GM23338 (cell line): Measurements from ENCODE around the gene IDH3B. TPM values are rescaled to one million over a fixed set of nuclear protein-coding genes. Genes with fewer than 3 reads are reported as not detected.

Source experiments
- ATAC-seq: fragments of 200-7000 bp; cut with Tn5 transposase; 3 replicates; pipeline ENCODE4 v1.9.1; 2020
- DNase-seq: peaks from one replicate; pipeline ENCODE4 v3.0.0-alpha.2; 2015; ENCODE audit warnings: low spot score
- H2AFZ ChIP-seq: fragments of 200-600 bp; sonication (generic); 2 replicates; pipeline ENCODE4 v1.8.0; 2016; ENCODE audit warnings: antibody characterized with exemption, mild to moderate bottlenecking, moderate library complexity
- H3F3A ChIP-seq: fragments of 200-600 bp; sonication (generic); replicated peaks from 2 replicates; pipeline ENCODE4 v1.8.0; 2017; ENCODE audit warnings: antibody characterized with exemption, mixed run types, low read depth
- H3K27ac ChIP-seq: fragments of 200-600 bp; sonication (generic); 2 replicates; pipeline ENCODE4 v1.6.1; 2016; ENCODE audit warnings: low read depth
- H3K27me3 ChIP-seq: fragments of 200-600 bp; sonication (generic); 2 replicates; pipeline ENCODE4 v1.8.0; 2016; ENCODE audit warnings: mild to moderate bottlenecking, mixed run types, moderate library complexity; ENCODE audit not compliant: insufficient read depth
- H3K36me3 ChIP-seq: fragments of 200-600 bp; sonication (generic); 2 replicates; pipeline ENCODE4 v1.8.0; 2016; ENCODE audit warnings: mild to moderate bottlenecking; ENCODE audit not compliant: insufficient read depth
- H3K4me1 ChIP-seq: fragments of 200-600 bp; sonication (generic); 2 replicates; pipeline ENCODE4 v1.8.0; 2016; ENCODE audit warnings: mild to moderate bottlenecking, moderate library complexity; ENCODE audit not compliant: insufficient read depth
- H3K4me2 ChIP-seq: fragments of 200-600 bp; sonication (generic); 2 replicates; pipeline ENCODE4 v1.7.1; 2017; ENCODE audit warnings: mixed run types
- H3K4me3 ChIP-seq: fragments of 200-600 bp; sonication (generic); 2 replicates; pipeline ENCODE4 v1.6.1; 2016; ENCODE audit warnings: mixed run types
- H3K79me2 ChIP-seq: fragments of 200-600 bp; sonication (generic); replicated peaks from 2 replicates; pipeline ENCODE4 v1.8.0; 2017; ENCODE audit warnings: mild to moderate bottlenecking; ENCODE audit not compliant: insufficient read depth
- H3K9me2 ChIP-seq: fragments of 200-600 bp; sonication (generic); 2 replicates; pipeline ENCODE4 v1.8.0; 2017; ENCODE audit not compliant: insufficient read depth
- H4K20me1 ChIP-seq: fragments of 200-600 bp; sonication (generic); replicated peaks from 2 replicates; pipeline ENCODE4 v1.8.0; 2017; ENCODE audit warnings: mild to moderate bottlenecking; ENCODE audit not compliant: insufficient read depth
- H3K27ac Mint-ChIP-seq: 2 replicates; pipeline ENCODE4 v1.8.0; 2020; ENCODE audit warnings: inconsistent platforms, mild to moderate bottlenecking, moderate library complexity, mixed read lengths
- H3K27me3 Mint-ChIP-seq: 3 replicates; pipeline ENCODE4 v1.8.0; 2022; ENCODE audit warnings: low read depth, mild to moderate bottlenecking, moderate library complexity, mixed read lengths, inconsistent platforms; ENCODE audit not compliant: insufficient read depth, poor library complexity
- H3K36me3 Mint-ChIP-seq: 3 replicates; pipeline ENCODE4 v1.8.0; 2021; ENCODE audit warnings: low read depth, mild to moderate bottlenecking, inconsistent platforms, moderate library complexity, mixed read lengths
- H3K4me1 Mint-ChIP-seq: 3 replicates; pipeline ENCODE4 v1.8.0; 2020; ENCODE audit warnings: mild to moderate bottlenecking, inconsistent platforms, mixed read lengths
- H3K4me3 Mint-ChIP-seq: 3 replicates; pipeline ENCODE4 v1.8.0; 2021; ENCODE audit warnings: moderate library complexity, mild to moderate bottlenecking, inconsistent platforms, mixed read lengths
- H3K9me3 Mint-ChIP-seq: 3 replicates; pipeline ENCODE4 v1.8.0; 2020; ENCODE audit warnings: moderate library complexity, mild to moderate bottlenecking, inconsistent platforms, mixed read lengths
- CREB1 ChIP-seq: fragments of 250-450 bp; sonication (Bioruptor Pico); IDR thresholded peaks from 2 replicates; pipeline ENCODE4 v1.5.0; 2020; ENCODE audit warnings: low read depth, mild to moderate bottlenecking, moderate library complexity
- ETS1 ChIP-seq: IDR thresholded peaks from 2 replicates; pipeline ENCODE4 v1.6.1; 2016; ENCODE audit warnings: antibody characterized with exemption
- EZH2 ChIP-seq: fragments of 200-600 bp; sonication (generic); IDR thresholded peaks from one replicate; pipeline ENCODE4 v1.8.0; 2017; ENCODE audit warnings: antibody characterized with exemption, mild to moderate bottlenecking, low read depth; ENCODE audit not compliant: unreplicated experiment
- EZH2phosphoT487 ChIP-seq: fragments of 200-600 bp; sonication (generic); IDR thresholded peaks from one replicate; pipeline ENCODE4 v1.8.1; 2018; ENCODE audit warnings: antibody characterized with exemption; ENCODE audit not compliant: unreplicated experiment
- JUNB ChIP-seq: IDR thresholded peaks from one replicate; pipeline ENCODE4 v1.6.1; 2016; ENCODE audit warnings: antibody characterized with exemption; ENCODE audit not compliant: unreplicated experiment
- REST ChIP-seq: IDR thresholded peaks from one replicate; pipeline ENCODE4 v1.6.1; 2018; ENCODE audit warnings: antibody characterized with exemption; ENCODE audit not compliant: unreplicated experiment
- STAT1 ChIP-seq: IDR thresholded peaks from one replicate; pipeline ENCODE4 v1.6.1; 2016; ENCODE audit warnings: antibody characterized with exemption; ENCODE audit not compliant: unreplicated experiment
- ZNF114 ChIP-seq: fragments of 250-450 bp; sonication (Bioruptor Pico); IDR thresholded peaks from 2 replicates; pipeline ENCODE4 v1.5.0; 2020; ENCODE audit warnings: mild to moderate bottlenecking, moderate library complexity
- ZNF331 ChIP-seq: fragments of 250-450 bp; sonication (Bioruptor Pico); IDR thresholded peaks from 2 replicates; pipeline ENCODE4 v1.5.0; 2020; ENCODE audit warnings: low read depth, mild to moderate bottlenecking, moderate library complexity
- ZNF462 ChIP-seq: fragments of 250-450 bp; sonication (Bioruptor Pico); IDR thresholded peaks from 2 replicates; pipeline ENCODE4 v1.5.0; 2020; ENCODE audit warnings: mild to moderate bottlenecking, moderate library complexity
- polyA plus RNA-seq: library from polyadenylated mRNA; unstranded; fragments of >200 nt; fragmentation: Nextera tagmentation; extraction: Ambion mirVana; gene quantifications from 2 replicates; pipeline ENCODE4 v1.2.1, GENCODE V29; 2016
- total RNA-seq: library from RNA; depleted of rRNA; stranded (reverse); fragments of >200 nt; shearing (Covaris generic); gene quantifications from 2 replicates; pipeline ENCODE4 v1.2.3, GENCODE V29; 2014

IDH3B gene
- total and polyA plus RNA-seq, 2 experiments from 2014 or later: 87.1 to 126 TPM

DNA sequence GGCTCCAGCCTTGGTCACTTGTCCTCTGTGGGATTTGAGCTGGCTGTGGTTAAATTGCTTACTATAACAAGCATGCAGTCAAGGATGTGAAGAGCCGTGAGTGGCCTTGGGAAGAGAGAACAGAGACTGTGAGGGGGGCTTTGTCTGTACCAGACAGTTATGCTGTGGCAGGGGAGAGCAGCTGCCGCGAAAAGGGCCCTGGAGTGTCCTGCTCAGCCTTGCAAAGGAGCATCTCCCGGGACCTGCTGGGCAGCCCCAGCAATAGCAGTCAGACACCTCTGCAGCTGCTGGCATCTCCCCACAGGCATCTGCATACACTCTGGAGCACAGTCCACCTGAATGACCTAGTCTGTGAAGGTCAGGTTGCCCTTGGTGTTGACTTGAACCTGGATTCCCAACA, 34.9 kb upstream of the IDH3B start (continued):
- TF ChIP-seq REST: no peak
- TF ChIP-seq ZNF114 (CRISPR knock-in tag): no peak
- no peak for TF ChIP-seq EZH2
- no peak for TF ChIP-seq ETS1
- TF ChIP-seq EZH2phosphoT487: no peak
- TF ChIP-seq JUNB: no peak
- no peak for TF ChIP-seq STAT1
- no peak for TF ChIP-seq CREB1 (CRISPR knock-in tag)

DNA sequence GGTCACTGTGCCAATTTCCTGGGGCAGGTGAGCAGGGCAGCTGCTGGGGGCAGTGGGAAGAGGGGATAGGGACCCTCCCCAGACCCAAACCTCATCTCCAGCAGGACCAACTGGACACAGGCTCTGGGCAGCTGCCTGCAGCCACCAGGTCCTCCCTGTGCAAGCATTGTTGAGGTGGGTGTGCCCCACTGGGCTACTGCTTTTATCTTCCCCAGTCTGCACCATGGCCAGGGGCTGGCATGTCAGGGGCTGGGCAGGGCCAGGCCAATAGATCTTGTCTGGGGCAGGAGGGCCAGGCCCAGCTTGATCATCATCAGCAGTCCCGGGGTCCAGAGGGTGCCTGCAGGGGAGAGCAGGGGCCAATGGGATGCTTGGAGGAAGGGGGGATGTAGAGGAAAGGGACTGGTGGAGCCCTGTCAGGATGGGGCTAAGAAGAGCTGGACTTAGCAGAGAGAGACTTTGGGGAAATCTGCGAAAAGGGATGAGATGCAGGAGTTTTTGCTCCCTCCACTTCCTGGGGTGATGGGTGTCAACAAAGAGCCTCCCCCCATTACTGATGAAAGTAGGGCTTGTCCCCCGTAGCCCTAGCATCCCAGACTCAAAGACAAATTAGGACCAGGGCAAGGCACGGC, 34.3 kb upstream of the IDH3B start:
- H3K27me3 Mint-ChIP-seq: peaks cover 76% of the 10 kb centered on the region
- peaks cover 97% of the 10 kb centered on the region for H3K27me3 ChIP-seq
- no peak for DNase-seq

More for the DNA sequence above, 34.3 kb upstream of the IDH3B start:
- no peak overlapping the region for H3K27ac ChIP-seq
- H3K9me2 ChIP-seq: no peaks in the 10 kb centered on the region
- no peak overlapping the region for H3K4me3 Mint-ChIP-seq
- peaks cover 33% of the 10 kb centered on the region; the same call in 1 of the 2 replicates for H3K4me1 ChIP-seq
- no peaks in the 10 kb centered on the region for H3F3A ChIP-seq
- H3K4me1 Mint-ChIP-seq: peaks cover 49% of the 10 kb centered on the region
- H3K36me3 Mint-ChIP-seq: peaks cover 4% of the 10 kb centered on the region; the same call in 1 of the 3 replicates
- no peak overlapping the region for H3K4me3 ChIP-seq
- no peak overlapping the region for H3K27ac Mint-ChIP-seq
- no peaks in the 10 kb centered on the region for H3K79me2 ChIP-seq
- peaks cover 10% of the 10 kb centered on the region; the same call in 1 of the 2 replicates for H4K20me1 ChIP-seq
- no peaks in the 10 kb centered on the region for H3K36me3 ChIP-seq
- no peak for ATAC-seq
- no peak for TF ChIP-seq ZNF331 (CRISPR knock-in tag)
- no peak for TF ChIP-seq ETS1
- TF ChIP-seq ZNF462 (CRISPR knock-in tag): no peak
- H3K9me3 Mint-ChIP-seq: no peaks in the 10 kb centered on the region; the same call in 2 of the 3 replicates
- H3K4me2 ChIP-seq: no peak overlapping the region
- H2AFZ ChIP-seq: no peak overlapping the region
